ENCODE data around the gene RAD54L. TPM values are rescaled to one million over a fixed set of nuclear protein-coding genes. Genes with fewer than 3 reads are reported as not detected.
A peak's percentile ranks its signal among the peaks of the same experiment; 100 is the strongest.

The RAD54L gene
- total RNA-seq, 1 experiment from 2014 or later, result 54.7 TPM

DNA sequence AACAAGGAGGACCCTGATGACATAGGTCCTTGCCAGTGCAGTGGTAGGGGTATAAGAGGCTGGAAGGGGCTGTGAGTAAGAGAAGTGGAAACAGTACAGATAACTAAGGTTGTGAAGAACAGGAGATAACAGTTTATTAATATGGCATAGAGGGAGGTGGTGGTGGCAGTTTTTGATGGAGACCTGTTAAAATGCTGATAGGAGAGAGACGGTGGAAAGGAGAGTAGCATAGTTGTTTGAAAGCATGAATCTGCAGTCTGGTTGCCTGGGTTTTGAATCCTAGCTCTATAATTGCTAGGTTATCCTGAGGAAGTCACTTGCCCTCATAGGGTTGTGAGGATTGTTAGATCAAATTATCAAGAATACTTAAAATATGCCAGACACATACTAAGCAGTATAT lies 36.5 kb downstream of the RAD54L start:
- DNase-seq (ENCODE audit: low spot score), result no peak
- TF ChIP-seq SMAD4 (CRISPR knock-in tag; IDR thresholded peaks at IDR 0.05) (no peak), GRHL2 (CRISPR knock-in tag; IDR thresholded peaks at IDR 0.05; ENCODE audit: insufficient replicate concordance, severe bottlenecking) (no peak), NFE2L1 (CRISPR knock-in tag; IDR thresholded peaks at IDR 0.05) (no peak), EMX1 (CRISPR knock-in tag; IDR thresholded peaks at IDR 0.05) (no peak), RELA (CRISPR knock-in tag; IDR thresholded peaks at IDR 0.05; ENCODE audit: borderline replicate concordance) (no peak), ZNF671 (CRISPR knock-in tag; IDR thresholded peaks at IDR 0.05) (no peak), CBFB (CRISPR knock-in tag; IDR thresholded peaks at IDR 0.05; ENCODE audit: low read depth) (no peak), ZNF138 (CRISPR knock-in tag; conservative IDR thresholded peaks at IDR 0.05) (no peak), FOXP1 (CRISPR knock-in tag; IDR thresholded peaks at IDR 0.05; ENCODE audit: borderline replicate concordance) (no peak), NFATC4 (CRISPR knock-in tag; IDR thresholded peaks at IDR 0.05) (no peak)
- H3K9me3 Mint-ChIP-seq, result no peaks in the 10 kb centered on the region
- H3K4me1 Mint-ChIP-seq, result no peaks in the 10 kb centered on the region
- no peak overlapping the region for H3K27ac Mint-ChIP-seq
- ATAC-seq, result no peak
- CTCF ChIA-PET, result interaction anchor here (0.6 to 1.4 kb wide), 4 partner anchors 9 to 64 kb away, joined by 3 to 6 read pairs (median 4); partner anchors contain the start of gene RAD54L
- peaks cover 10% of the 10 kb centered on the region for H3K36me3 Mint-ChIP-seq
- no peaks in the 10 kb centered on the region for H3K27me3 Mint-ChIP-seq (ENCODE audit: low read depth)
- H3K4me3 Mint-ChIP-seq, result no peak overlapping the region
- POLR2A ChIA-PET, result interaction anchor here (1.0 kb wide), 1 partner anchor 17 kb away, joined by 3 read pairs; no protein-coding TSS in a partner anchor

GRCh38 chr1:46284597-46285564 lies 37.3 kb downstream of the RAD54L start:
- CTCF ChIA-PET, result interaction anchor here (0.9 to 1.4 kb wide), 4 partner anchors 38 to 63 kb away, joined by 3 to 6 read pairs (median 4); partner anchors contain the start of genes NSUN4 and RAD54L
- ATAC-seq (no peak), DNase-seq (ENCODE audit: low spot score) (no peak)
- no peaks in the 10 kb centered on the region for H3K4me1 Mint-ChIP-seq
- TF ChIP-seq EMX1 (CRISPR knock-in tag; IDR thresholded peaks at IDR 0.05) (no peak), TEAD4 (CRISPR knock-in tag; IDR thresholded peaks at IDR 0.05) (no peak), ZNF396 (CRISPR knock-in tag; IDR thresholded peaks at IDR 0.05; ENCODE audit: borderline replicate concordance) (no peak), ZSCAN18 (CRISPR knock-in tag; IDR thresholded peaks at IDR 0.05) (no peak), SMAD3 (CRISPR knock-in tag; IDR thresholded peaks at IDR 0.05; ENCODE audit: borderline replicate concordance) (no peak)
- TF ChIP-seq, protein P1, sequence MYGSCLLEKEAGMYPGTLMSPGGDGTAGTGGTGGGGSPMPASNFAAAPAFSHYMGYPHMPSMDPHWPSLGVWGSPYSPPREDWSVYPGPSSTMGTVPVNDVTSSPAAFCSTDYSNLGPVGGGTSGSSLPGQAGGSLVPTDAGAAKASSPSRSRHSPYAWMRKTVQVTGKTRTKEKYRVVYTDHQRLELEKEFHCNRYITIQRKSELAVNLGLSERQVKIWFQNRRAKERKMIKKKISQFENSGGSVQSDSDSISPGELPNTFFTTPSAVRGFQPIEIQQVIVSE (CRISPR knock-in tag; IDR thresholded peaks at IDR 0.05; ENCODE audit: borderline replicate concordance), result no peak
- TF ChIP-seq, protein P2, sequence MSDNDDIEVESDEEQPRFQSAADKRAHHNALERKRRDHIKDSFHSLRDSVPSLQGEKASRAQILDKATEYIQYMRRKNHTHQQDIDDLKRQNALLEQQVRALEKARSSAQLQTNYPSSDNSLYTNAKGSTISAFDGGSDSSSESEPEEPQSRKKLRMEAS (CRISPR knock-in tag; IDR thresholded peaks at IDR 0.05), result no peak
- TF ChIP-seq, protein P3, sequence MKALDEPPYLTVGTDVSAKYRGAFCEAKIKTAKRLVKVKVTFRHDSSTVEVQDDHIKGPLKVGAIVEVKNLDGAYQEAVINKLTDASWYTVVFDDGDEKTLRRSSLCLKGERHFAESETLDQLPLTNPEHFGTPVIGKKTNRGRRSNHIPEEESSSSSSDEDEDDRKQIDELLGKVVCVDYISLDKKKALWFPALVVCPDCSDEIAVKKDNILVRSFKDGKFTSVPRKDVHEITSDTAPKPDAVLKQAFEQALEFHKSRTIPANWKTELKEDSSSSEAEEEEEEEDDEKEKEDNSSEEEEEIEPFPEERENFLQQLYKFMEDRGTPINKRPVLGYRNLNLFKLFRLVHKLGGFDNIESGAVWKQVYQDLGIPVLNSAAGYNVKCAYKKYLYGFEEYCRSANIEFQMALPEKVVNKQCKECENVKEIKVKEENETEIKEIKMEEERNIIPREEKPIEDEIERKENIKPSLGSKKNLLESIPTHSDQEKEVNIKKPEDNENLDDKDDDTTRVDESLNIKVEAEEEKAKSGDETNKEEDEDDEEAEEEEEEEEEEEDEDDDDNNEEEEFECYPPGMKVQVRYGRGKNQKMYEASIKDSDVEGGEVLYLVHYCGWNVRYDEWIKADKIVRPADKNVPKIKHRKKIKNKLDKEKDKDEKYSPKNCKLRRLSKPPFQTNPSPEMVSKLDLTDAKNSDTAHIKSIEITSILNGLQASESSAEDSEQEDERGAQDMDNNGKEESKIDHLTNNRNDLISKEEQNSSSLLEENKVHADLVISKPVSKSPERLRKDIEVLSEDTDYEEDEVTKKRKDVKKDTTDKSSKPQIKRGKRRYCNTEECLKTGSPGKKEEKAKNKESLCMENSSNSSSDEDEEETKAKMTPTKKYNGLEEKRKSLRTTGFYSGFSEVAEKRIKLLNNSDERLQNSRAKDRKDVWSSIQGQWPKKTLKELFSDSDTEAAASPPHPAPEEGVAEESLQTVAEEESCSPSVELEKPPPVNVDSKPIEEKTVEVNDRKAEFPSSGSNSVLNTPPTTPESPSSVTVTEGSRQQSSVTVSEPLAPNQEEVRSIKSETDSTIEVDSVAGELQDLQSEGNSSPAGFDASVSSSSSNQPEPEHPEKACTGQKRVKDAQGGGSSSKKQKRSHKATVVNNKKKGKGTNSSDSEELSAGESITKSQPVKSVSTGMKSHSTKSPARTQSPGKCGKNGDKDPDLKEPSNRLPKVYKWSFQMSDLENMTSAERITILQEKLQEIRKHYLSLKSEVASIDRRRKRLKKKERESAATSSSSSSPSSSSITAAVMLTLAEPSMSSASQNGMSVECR (CRISPR knock-in tag; IDR thresholded peaks at IDR 0.05; ENCODE audit: borderline replicate concordance), result no peak
- TF ChIP-seq, protein P4, sequence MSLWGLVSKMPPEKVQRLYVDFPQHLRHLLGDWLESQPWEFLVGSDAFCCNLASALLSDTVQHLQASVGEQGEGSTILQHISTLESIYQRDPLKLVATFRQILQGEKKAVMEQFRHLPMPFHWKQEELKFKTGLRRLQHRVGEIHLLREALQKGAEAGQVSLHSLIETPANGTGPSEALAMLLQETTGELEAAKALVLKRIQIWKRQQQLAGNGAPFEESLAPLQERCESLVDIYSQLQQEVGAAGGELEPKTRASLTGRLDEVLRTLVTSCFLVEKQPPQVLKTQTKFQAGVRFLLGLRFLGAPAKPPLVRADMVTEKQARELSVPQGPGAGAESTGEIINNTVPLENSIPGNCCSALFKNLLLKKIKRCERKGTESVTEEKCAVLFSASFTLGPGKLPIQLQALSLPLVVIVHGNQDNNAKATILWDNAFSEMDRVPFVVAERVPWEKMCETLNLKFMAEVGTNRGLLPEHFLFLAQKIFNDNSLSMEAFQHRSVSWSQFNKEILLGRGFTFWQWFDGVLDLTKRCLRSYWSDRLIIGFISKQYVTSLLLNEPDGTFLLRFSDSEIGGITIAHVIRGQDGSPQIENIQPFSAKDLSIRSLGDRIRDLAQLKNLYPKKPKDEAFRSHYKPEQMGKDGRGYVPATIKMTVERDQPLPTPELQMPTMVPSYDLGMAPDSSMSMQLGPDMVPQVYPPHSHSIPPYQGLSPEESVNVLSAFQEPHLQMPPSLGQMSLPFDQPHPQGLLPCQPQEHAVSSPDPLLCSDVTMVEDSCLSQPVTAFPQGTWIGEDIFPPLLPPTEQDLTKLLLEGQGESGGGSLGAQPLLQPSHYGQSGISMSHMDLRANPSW (CRISPR knock-in tag; conservative IDR thresholded peaks at IDR 0.05; ENCODE audit: low read depth), result no peak
- TF ChIP-seq, protein P5, sequence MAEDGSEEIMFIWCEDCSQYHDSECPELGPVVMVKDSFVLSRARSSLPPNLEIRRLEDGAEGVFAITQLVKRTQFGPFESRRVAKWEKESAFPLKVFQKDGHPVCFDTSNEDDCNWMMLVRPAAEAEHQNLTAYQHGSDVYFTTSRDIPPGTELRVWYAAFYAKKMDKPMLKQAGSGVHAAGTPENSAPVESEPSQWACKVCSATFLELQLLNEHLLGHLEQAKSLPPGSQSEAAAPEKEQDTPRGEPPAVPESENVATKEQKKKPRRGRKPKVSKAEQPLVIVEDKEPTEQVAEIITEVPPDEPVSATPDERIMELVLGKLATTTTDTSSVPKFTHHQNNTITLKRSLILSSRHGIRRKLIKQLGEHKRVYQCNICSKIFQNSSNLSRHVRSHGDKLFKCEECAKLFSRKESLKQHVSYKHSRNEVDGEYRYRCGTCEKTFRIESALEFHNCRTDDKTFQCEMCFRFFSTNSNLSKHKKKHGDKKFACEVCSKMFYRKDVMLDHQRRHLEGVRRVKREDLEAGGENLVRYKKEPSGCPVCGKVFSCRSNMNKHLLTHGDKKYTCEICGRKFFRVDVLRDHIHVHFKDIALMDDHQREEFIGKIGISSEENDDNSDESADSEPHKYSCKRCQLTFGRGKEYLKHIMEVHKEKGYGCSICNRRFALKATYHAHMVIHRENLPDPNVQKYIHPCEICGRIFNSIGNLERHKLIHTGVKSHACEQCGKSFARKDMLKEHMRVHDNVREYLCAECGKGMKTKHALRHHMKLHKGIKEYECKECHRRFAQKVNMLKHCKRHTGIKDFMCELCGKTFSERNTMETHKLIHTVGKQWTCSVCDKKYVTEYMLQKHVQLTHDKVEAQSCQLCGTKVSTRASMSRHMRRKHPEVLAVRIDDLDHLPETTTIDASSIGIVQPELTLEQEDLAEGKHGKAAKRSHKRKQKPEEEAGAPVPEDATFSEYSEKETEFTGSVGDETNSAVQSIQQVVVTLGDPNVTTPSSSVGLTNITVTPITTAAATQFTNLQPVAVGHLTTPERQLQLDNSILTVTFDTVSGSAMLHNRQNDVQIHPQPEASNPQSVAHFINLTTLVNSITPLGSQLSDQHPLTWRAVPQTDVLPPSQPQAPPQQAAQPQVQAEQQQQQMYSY (CRISPR knock-in tag; IDR thresholded peaks at IDR 0.05), result no peak
- no peaks in the 10 kb centered on the region for H3K9me3 Mint-ChIP-seq
- H3K27ac Mint-ChIP-seq, result peak overlapping the region; percentile 1; the same call in 1 of the 2 replicates
- POLR2A ChIA-PET, result interaction anchor here (0.9 to 1.1 kb wide), 3 partner anchors 13 to 61 kb away, joined by 3 read pairs; no protein-coding TSS in a partner anchor
- H3K27me3 Mint-ChIP-seq (ENCODE audit: low read depth), result no peaks in the 10 kb centered on the region
- H3K4me3 Mint-ChIP-seq, result no peak overlapping the region
- H3K36me3 Mint-ChIP-seq, result peaks cover 12% of the 10 kb centered on the region
